HG03280 (cell line): ENCODE measurements around the gene ITGA7.
A peak's percentile ranks its signal among the peaks of the same experiment; 100 is the strongest.

Experiments used
- ATAC-seq: cut with Tn5 transposase; IDR thresholded peaks from one replicate; pipeline ENCODE4 v1.9.1; 2021; ENCODE audit warnings: mild to moderate bottlenecking, moderate library complexity; ENCODE audit not compliant: unreplicated experiment

The ITGA7 gene

GRCh38 chr12:55736780-55737580 lies 29.3 kb upstream of the ITGA7 start:
- ATAC-seq = no peak

DNA sequence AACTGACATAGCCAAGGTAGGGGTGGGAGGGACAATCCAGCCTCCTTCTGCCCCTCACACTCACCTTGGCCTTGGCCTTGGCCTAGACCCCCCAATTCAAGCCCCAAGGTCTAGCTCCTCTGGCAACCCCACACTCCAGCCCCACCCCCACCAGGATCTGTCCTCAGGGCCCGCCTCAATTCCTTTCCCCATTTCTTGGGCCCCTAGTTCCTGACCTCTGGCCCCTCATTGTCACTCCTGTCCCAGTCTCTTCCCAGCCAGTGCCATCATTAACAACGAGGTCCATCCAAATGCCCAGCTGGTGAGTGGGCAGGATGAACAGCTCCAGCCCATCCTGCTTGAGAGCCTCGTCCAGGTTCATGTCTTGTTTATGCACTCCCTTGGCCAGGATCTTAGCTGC lies 28.4 kb upstream of the ITGA7 start:
- ATAC-seq = no peak

- ATAC-seq = no peak
Measured at GRCh38 chr12:55734595-55734994, 26.9 kb upstream of the ITGA7 start.

DNA sequence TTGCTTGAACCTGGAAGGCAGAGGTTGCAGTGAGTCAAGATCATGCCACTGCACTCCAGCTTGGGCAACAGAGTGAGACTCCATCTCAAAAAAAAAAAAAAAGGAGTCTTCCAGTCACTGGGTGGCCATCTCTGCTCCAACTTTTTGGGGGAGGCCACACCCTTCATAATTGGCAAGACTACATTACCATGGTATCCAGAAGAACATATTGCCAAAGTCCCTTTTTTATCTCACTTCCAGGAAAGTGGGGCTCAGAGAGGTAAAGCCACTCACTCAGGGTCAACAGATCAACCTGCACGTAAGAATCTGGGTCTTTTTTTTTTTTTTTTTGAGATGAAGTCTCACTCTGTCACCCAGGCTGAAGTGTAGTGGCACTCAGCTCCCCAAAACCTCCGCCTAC lies 26.2 kb upstream of the ITGA7 start:
- no peak for ATAC-seq

DNA sequence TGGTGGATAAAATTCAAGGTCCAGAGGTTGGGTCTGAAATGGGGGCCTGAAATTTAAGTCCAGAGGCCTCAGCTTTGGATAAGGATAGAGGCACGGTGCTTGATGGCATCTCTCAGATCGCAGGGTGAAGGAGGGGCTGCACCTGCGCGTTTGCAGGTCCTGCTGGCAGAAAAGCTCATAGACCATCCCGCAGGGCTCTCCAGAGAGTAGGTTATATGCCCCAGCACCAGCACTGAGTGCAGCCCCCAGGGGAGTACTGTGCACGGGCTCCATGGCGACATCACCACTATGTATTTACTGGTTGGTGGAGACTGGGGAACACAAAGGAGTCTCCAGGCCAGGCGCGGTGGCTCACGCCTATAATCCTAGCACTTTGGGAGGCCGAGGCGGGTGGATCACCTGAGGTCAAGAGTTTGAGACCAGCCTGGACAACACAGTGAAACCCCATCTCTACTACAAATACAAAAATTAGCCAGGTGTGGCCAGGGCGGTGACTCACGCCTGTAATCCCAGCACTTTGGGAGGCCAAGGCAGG lies 25.4 kb upstream of the ITGA7 start:
- ATAC-seq = no peak

DNA sequence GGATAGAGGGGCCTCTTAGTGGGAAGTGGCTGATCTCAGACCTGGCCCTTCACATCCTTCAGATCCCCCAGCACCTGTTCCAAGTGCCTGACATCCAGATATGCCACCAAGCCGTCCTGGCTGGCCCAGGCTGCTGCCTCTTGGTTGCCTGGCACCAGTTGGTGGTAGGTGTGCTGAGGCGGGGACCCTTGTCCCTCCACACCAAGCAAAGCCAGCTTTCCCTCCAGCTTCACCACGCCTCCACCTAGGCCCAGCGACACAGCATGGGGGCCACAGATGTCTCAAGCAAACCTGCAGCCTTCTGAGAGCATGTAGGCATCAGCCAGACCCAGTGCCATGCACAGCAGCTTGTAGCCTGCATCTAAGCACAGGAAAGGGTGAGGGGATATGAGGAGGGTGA lies 24.6 kb upstream of the ITGA7 start:
- no peak for ATAC-seq

DNA sequence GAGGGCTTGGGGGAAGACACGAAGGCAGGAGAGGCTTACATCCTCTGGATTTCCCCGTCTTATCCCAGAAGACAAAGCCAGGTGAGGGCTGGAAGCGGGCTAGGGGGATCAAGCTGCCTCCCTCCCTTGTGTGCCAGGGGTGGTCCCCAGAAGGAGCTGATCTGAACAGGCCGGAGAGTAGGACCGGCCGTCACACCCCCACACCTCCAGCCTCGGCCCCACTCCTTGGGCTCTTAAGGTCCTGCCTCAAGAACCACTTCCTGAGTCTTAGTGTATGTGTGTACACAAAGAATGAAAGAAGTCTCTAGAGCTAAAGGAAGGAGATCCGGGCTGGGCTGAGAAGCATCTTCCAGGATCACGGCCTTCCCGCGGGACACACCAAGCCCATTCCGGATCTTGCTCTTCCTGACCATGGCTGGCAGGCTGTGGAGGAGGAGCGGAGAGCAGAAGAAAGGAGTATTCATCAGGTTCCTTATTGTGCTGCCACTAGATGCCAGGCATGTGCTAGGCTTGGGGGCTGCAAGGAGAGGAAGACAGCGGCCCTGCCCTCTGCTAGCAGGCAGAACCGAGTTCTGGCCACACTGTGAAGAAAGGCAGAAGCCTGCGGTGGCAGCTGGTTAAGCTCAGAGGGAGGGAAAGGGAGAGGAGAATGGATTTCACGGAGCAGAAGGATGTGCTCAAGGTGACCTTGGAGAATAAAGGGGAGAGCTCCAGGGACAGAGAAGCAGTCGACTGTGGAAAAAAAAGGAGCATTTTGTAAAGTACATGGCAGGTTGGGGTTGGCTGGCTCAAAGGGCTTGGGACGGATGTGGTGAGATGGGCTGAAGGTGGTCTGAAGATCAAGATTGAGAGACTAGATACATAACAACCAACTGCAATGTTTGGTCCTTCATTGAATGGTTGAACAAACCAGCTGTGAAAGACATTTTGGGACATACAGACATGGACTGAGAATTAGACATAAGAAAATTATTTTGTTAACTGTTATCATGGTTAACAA lies 22.4 kb upstream of the ITGA7 start:
- peak; percentile 30 for ATAC-seq

- peak; percentile 75 for ATAC-seq
Measured at GRCh38 chr12:55728939-55729818, 21.5 kb upstream of the ITGA7 start, which contains the start of gene CD63. Gene CD63, minus strand, starts transcription at chr12:55729009. Its CDS starts 668 bp downstream, at chr12:55728341.

- peak; percentile 19 for ATAC-seq
Measured at GRCh38 chr12:55728186-55728938, 20.7 kb upstream of the ITGA7 start.

- no peak for ATAC-seq
Measured at GRCh38 chr12:55727643-55728185, 20.0 kb upstream of the ITGA7 start.

GRCh38 chr12:55726971-55727370 lies 19.3 kb upstream of the ITGA7 start:
- no peak for ATAC-seq

DNA sequence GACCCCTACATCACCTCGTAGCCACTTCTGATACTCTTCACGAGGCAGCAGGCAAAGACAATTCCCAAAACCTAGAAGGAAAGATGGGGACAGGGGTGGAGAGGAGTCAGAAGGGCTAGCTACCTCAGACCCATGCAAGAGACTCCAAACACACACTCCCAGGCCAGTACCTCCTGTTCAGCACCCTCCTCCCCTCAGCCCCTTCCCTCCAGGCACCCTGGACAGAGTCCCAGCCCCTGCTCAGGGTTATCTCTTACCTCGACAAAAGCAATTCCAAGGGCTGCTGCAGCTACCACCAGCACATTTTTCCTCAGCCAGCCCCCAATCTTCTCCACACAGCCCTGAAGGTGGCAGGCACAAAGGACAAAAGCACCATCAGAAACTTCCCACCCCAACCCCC lies 17.9 kb upstream of the ITGA7 start:
- ATAC-seq = no peak

DNA sequence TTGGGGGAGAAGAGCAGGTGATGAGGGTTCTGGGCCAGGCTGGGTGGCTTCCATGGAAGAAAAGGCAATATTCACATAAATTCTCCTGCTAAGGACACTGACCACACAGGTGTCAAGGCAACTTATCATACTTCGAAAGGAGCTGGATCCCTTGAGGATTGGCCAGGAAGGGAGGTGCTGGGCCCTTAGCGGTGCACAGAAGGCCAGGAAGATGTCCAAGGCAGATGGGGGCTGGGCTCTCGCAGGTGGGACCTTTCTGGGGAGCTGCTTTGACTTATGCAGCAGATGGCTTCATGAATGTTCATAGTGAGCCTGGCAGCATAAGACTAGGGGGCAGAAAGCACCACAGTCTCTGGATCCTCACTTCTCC lies 17.2 kb upstream of the ITGA7 start:
- no peak for ATAC-seq

DNA sequence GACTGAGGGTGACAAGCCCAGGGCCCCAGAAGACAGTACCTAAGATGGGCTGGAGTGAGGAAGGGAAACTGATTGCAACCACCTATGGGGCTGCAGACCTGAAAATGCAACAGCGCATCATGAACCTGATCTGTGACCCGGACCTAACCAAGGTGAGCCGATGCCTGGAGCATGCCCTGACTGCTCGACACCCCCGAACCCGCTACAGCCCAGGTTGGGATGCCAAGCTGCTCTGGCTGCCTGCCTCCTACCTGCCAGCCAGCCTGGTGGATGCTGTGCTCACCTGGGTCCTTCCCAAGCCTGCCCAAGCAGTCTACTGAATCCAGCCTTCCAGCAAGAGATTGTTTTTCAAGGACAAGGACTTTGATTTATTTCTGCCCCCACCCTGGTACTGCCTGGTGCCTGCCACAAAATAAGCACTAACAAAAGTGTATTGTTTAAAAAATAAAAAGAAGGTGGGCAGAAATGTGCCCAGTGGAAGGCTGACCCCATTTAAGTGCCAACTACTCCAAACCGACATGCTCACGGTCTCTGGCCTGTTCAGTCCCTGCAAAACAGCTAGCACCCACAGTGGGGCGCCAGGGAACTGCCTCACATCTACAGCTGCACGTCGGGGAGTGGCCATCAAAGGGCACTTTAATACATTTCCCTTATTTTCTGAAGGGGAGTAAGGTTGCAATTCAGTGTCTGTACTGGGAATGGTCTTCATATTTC lies 16.7 kb upstream of the ITGA7 start:
- peak; percentile 24 for ATAC-seq

GRCh38 chr12:55723516-55724225 lies 16.0 kb upstream of the ITGA7 start:
- no peak for ATAC-seq

GRCh38 chr12:55722948-55723347 lies 15.2 kb upstream of the ITGA7 start:
- ATAC-seq = no peak

- no peak for ATAC-seq
Measured at GRCh38 chr12:55721601-55722213, 14.0 kb upstream of the ITGA7 start.
